K562 (cell line): ENCODE measurements around the gene ZNF74. TPM values are rescaled to one million over a fixed set of nuclear protein-coding genes. Genes with fewer than 3 reads are reported as not detected.
"Not testable (repeated sequence)": the region's sequence is repeated elsewhere in the genome, so short reads cannot be mapped to it uniquely, and the experiment has no call there.

Experiments
- ATAC-seq: fragments of 200-7000 bp; cut with Tn5 transposase; 3 replicates; pipeline ENCODE4 v1.9.1; 2020; ENCODE audit warnings: moderate library complexity
- BruUV-seq: library from RNA; stranded (reverse); fragments of 400-500 nt; replicated peaks from 2 replicates; lab custom pipeline; 2021; lab: Mats Ljungman, UMichigan
- CTCF ChIA-PET: fragments of 300-600 bp; formaldehyde crosslinking; extraction: SDS; loops from one replicate; lab custom pipeline; 2021; ENCODE audit warnings: low intra/inter-chr PET ratio; lab: Yijun Ruan, JAX
- POLR2A ChIA-PET: fragments of 300-600, 350-650 bp; sonication (Branson Sonifier 250); formaldehyde crosslinking; extraction: SDS; loops from one replicate; lab custom pipeline; 2021; ENCODE audit warnings: antibody characterized with exemption, inconsistent platforms; lab: Yijun Ruan, JAX
- DNase-seq, 4 experiments: peaks; one replicate each; pipeline versions ENCODE4 v3.0.0 to v3.0.0-alpha.2; 2011 to 2018; ENCODE audit warnings: low spot score in 3 of 4, mixed read lengths in 3 of 4; ENCODE audit errors: extremely low read depth in 1 of 4
- FAIRE-seq: peaks from 2 replicates; lab custom pipeline; 2011; peaks lifted over from hg19 to GRCh38; lab: Jason Lieb, UNC
- H2AFZ ChIP-seq: 2 replicates; pipeline ENCODE4 v1.6.0; 2011; ENCODE audit warnings: low read depth, low read length, control low read depth, inconsistent platforms
- H3K27ac ChIP-seq: fragments of 200-600 bp; 3 replicates; pipeline ENCODE4 v1.8.0; 2011; ENCODE audit warnings: low read depth, mild to moderate bottlenecking, control low read depth, inconsistent platforms, low read length, moderate library complexity, mixed read lengths; ENCODE audit errors: extremely low read depth
- H3K27me3 ChIP-seq, 2 experiments: fragments of 300-600 bp in 1 of 2; 2 replicates in 1 of 2; 3 replicates in 1 of 2; pipeline versions ENCODE4 v1.6.0 to v1.8.0; 2011; ENCODE audit warnings: inconsistent platforms in 2 of 2, low read length in 2 of 2, mild to moderate bottlenecking in 1 of 2, mixed read lengths in 1 of 2, moderate library complexity in 1 of 2; ENCODE audit not compliant: control insufficient read depth in 2 of 2, insufficient read depth in 2 of 2
- H3K36me3 ChIP-seq: fragments of 300-600 bp; 3 replicates; pipeline ENCODE4 v1.8.0; 2011; ENCODE audit warnings: mild to moderate bottlenecking, low read length, inconsistent platforms; ENCODE audit not compliant: control insufficient read depth, insufficient read depth
- H3K4me1 ChIP-seq, 2 experiments: fragments of 200-600 bp in 1 of 2; replicated peaks in 1 of 2; 2 replicates in 1 of 2; 3 replicates in 1 of 2; pipeline versions ENCODE4 v1.5.1 to v1.8.0; 2011; ENCODE audit warnings: inconsistent platforms in 2 of 2, low read length in 2 of 2, mild to moderate bottlenecking in 1 of 2, mixed read lengths in 1 of 2, moderate library complexity in 1 of 2; ENCODE audit not compliant: control insufficient read depth in 2 of 2, insufficient read depth in 2 of 2
- H3K4me2 ChIP-seq: 2 replicates; pipeline ENCODE4 v1.6.1; 2011; ENCODE audit warnings: low read length, control low read depth, inconsistent platforms, mixed read lengths; ENCODE audit not compliant: insufficient read depth
- H3K4me3 ChIP-seq: fragments of 200-600 bp; sonication (generic), shearing (Covaris generic); 2 replicates; pipeline ENCODE4 v1.5.1; 2016; ENCODE audit warnings: control low read depth, inconsistent platforms
- H3K79me2 ChIP-seq: fragments of 200-600 bp; 3 replicates; pipeline ENCODE4 v1.8.0; 2011; ENCODE audit warnings: low read length, inconsistent platforms; ENCODE audit not compliant: control insufficient read depth, insufficient read depth
- H3K9ac ChIP-seq, 2 experiments: 2 replicates each; pipeline versions ENCODE4 v1.6.0 to v1.6.1; 2011; ENCODE audit warnings: low read depth in 2 of 2, low read length in 2 of 2, control low read depth in 1 of 2, inconsistent platforms in 1 of 2, mild to moderate bottlenecking in 1 of 2, mixed read lengths in 1 of 2; ENCODE audit not compliant: insufficient read depth in 1 of 2
- H3K9me1 ChIP-seq: one replicate; pipeline ENCODE4 v1.6.0; 2011; ENCODE audit warnings: inconsistent platforms, mild to moderate bottlenecking, low read length, moderate library complexity; ENCODE audit not compliant: control insufficient read depth, insufficient read depth
- H3K9me3 ChIP-seq: replicated peaks from 2 replicates; pipeline ENCODE4 v1.5.1; 2011; ENCODE audit warnings: low read depth, low read length, inconsistent platforms; ENCODE audit not compliant: control insufficient read depth, insufficient read depth
- H4K20me1 ChIP-seq: replicated peaks from 2 replicates; pipeline ENCODE4 v1.6.1; 2011; ENCODE audit warnings: low read length, inconsistent platforms, mixed read lengths; ENCODE audit not compliant: control insufficient read depth, insufficient read depth
- CBX5 ChIP-seq: IDR thresholded peaks from 2 replicates; pipeline ENCODE4 v1.6.1; 2014; ENCODE audit warnings: low read depth, borderline replicate concordance
- ZNF184 ChIP-seq: sonication (generic); formaldehyde crosslinking; IDR thresholded peaks from 2 replicates; pipeline ENCODE4 v1.5.0; 2020; ENCODE audit warnings: missing genetic modification reagents
- WGBS: fragments of 100-300 bp; shearing (Covaris generic); methylation state at CpG from one replicate; pipeline ENCODE4 v1.1.6; 2016; ENCODE audit warnings: low coverage, mixed read lengths; ENCODE audit not compliant: insufficient coverage; ENCODE audit errors: missing lambda C conversion rate; 5-methylcytosine and 5-hydroxymethylcytosine counted together
- in situ Hi-C: fragments of 300-500 bp; cut with MboI; formaldehyde crosslinking; loops from 4 replicates; pipeline ENCODE4 v1.15.0; 2018; ENCODE audit warnings: inconsistent platforms, mixed read lengths
- intact Hi-C: fragments of 100-400 bp; cut with micrococcal nuclease; formaldehyde crosslinking; loops from 2 replicates; pipeline ENCODE4 v1.14.2; 2022
- polyA plus RNA-seq, 8 experiments: library from polyadenylated mRNA; depleted of rRNA in 4 of 8; stranded (reverse) in 5 of 8; unstranded in 3 of 8; fragments of >200 nt; fragmentation: Nextera tagmentation in 2 of 8; fragmentation: Illumina TruSeq in 1 of 8; extraction: Ambion mirVana in 2 of 8; extraction: Trizol in 1 of 8; gene quantifications; 2 replicates each; pipeline versions ENCODE4 v1.2.1 to v1.2.3, GENCODE V29; 2011 to 2014; ENCODE audit warnings: inconsistent platforms in 1 of 8, missing spikeins in 1 of 8
- total RNA-seq, 7 experiments: library from RNA; depleted of rRNA in 6 of 7; stranded (reverse); fragments of >200 nt in 6 of 7; fragmentation: Illumina TruSeq in 2 of 7; extraction: Trizol in 2 of 7; gene quantifications; 2 replicates each; pipeline versions ENCODE4 v1.2.1 to v1.2.3, GENCODE V29; 2011 to 2021; ENCODE audit warnings: low replicate concordance in 1 of 7

ZNF74 gene
- total and polyA plus RNA-seq, 9 of the 15 experiments (the other 6 are each of a cell fraction or from before 2014, with no cell fraction given) = 2.4 to 53.5 (median 31.5) TPM

GRCh38 chr22:20356906-20357305 lies 37.0 kb upstream of the ZNF74 start:
- Histone ChIP-seq H3K9me3 (peaks cover 19% of the 10 kb centered on the region), H3K4me1 (peaks cover 0 to 20% of the 10 kb centered on the region in 2 experiments; a peak in 1 of 5 replicates)
- H2AFZ ChIP-seq, H3K36me3 ChIP-seq, H3K4me3 ChIP-seq, in situ Hi-C loops, H3K27me3 ChIP-seq, H3K27ac ChIP-seq, FAIRE-seq, intact Hi-C loops, H3K4me2 ChIP-seq, ATAC-seq, H3K79me2 ChIP-seq, BruUV-seq, H3K9ac ChIP-seq, DNase-seq, POLR2A ChIA-PET, H3K9me1 ChIP-seq, H4K20me1 ChIP-seq, CTCF ChIA-PET: not testable (repeated sequence)
- 87% methylated on average over 51 of the region's 66 CpGs for whole genome bisulfite sequencing
- TF ChIP-seq ZNF184 (CRISPR knock-in tag) (0 out of 2 replicates have a peak, but pooled peaks have one; percentile 45), CBX5 (0 out of 2 replicates have a peak, but pooled peaks have one; percentile 9)

GRCh38 chr22:20357967-20358366 lies 36.0 kb upstream of the ZNF74 start:
- Histone ChIP-seq H3K4me1 (peaks cover 0 to 20% of the 10 kb centered on the region in 2 experiments; a peak in 1 of 5 replicates), H3K9me3 (peaks cover 19% of the 10 kb centered on the region)
- H4K20me1 ChIP-seq, CTCF ChIA-PET, H3K79me2 ChIP-seq, H3K9me1 ChIP-seq, FAIRE-seq, intact Hi-C loops, H2AFZ ChIP-seq, BruUV-seq, H3K27ac ChIP-seq, DNase-seq, H3K27me3 ChIP-seq, POLR2A ChIA-PET, H3K9ac ChIP-seq, in situ Hi-C loops, H3K4me2 ChIP-seq, H3K4me3 ChIP-seq, H3K36me3 ChIP-seq, ATAC-seq: not testable (repeated sequence)
- 83% methylated on average over 50 of the region's 70 CpGs for WGBS

- CTCF ChIA-PET, H3K79me2 ChIP-seq, BruUV-seq, H3K36me3 ChIP-seq, DNase-seq, POLR2A ChIA-PET, ATAC-seq, H3K9ac ChIP-seq, intact Hi-C loops, H4K20me1 ChIP-seq, in situ Hi-C loops, H3K9me1 ChIP-seq, H3K4me2 ChIP-seq, H3K4me3 ChIP-seq, H3K27ac ChIP-seq, FAIRE-seq, H2AFZ ChIP-seq: not testable (repeated sequence)
- Histone ChIP-seq H3K9me3 (peaks cover 19% of the 10 kb centered on the region), H3K27me3 (peaks cover 2 to 10% of the 10 kb centered on the region in 2 experiments; a peak in 2 of 5 replicates), H3K4me1 (peaks cover 0 to 20% of the 10 kb centered on the region in 2 experiments; a peak in 1 of 5 replicates)
- 78% methylated on average over 72 of the region's 103 CpGs for WGBS
These were observed 35.3 kb upstream of the ZNF74 start for GRCh38 chr22:20358503-20359239.
